Brain pericyte (primary cell): ENCODE results near the gene NLRP14.

Source experiments
- DNase-seq: peaks from one replicate; pipeline ENCODE4 v3.0.0-alpha.2; 2012; ENCODE audit warnings: low read depth, low spot score

NLRP14 gene

GRCh38 chr11:7020183-7020917, at the start of gene NLRP14, which contains the start of gene ZNF214:
NLRP14 (plus strand) TSS chr11:7020479; CDS start chr11:7038587, 18,108 bp downstream.
ZNF214 (minus strand) TSS chr11:7020346; CDS start chr11:7002835, 17,511 bp downstream.
- peak; percentile 67 for DNase-seq

- DNase-seq: no peak
These were observed 40.9 kb upstream of the NLRP14 start for GRCh38 chr11:6979365-6979764.

- DNase-seq: no peak
These were observed 33.8 kb upstream of the NLRP14 start for GRCh38 chr11:6986487-6986886.

- DNase-seq: no peak
These were observed 31.8 kb upstream of the NLRP14 start for GRCh38 chr11:6988506-6988905.

- no peak for DNase-seq
These were observed 29.1 kb upstream of the NLRP14 start for GRCh38 chr11:6991227-6991626.

- DNase-seq: no peak
These were observed 28.3 kb upstream of the NLRP14 start for GRCh38 chr11:6992026-6992425.

- peak; percentile 54 for DNase-seq
These were observed 27.5 kb upstream of the NLRP14 start for GRCh38 chr11:6992457-6993417.

- DNase-seq: no peak
These were observed 24.6 kb upstream of the NLRP14 start for GRCh38 chr11:6995703-6996102.

- DNase-seq: no peak
These were observed 15.8 kb upstream of the NLRP14 start for GRCh38 chr11:7004482-7004881.

- DNase-seq: no peak
These were observed 6.2 kb upstream of the NLRP14 start for GRCh38 chr11:7014118-7014517.

GRCh38 chr11:7016011-7016410, 4.3 kb upstream of the NLRP14 start:
- DNase-seq: no peak

GRCh38 chr11:7019500-7020182, 638 bp upstream of the NLRP14 start:
- no peak for DNase-seq

- DNase-seq: no peak
These were observed 1.0 kb downstream of the NLRP14 start for GRCh38 chr11:7021318-7021717.

- DNase-seq: no peak
These were observed 7.9 kb downstream of the NLRP14 start for GRCh38 chr11:7028141-7028540.

- no peak for DNase-seq
These were observed 10.6 kb downstream of the NLRP14 start for GRCh38 chr11:7030836-7031235.

- no peak for DNase-seq
These were observed 11.2 kb downstream of the NLRP14 start for GRCh38 chr11:7031471-7031871.

- DNase-seq: no peak
These were observed 12.4 kb downstream of the NLRP14 start for GRCh38 chr11:7032692-7033091.

- DNase-seq: no peak
These were observed 13.7 kb downstream of the NLRP14 start for GRCh38 chr11:7034019-7034418.

- no peak for DNase-seq
These were observed 26.3 kb downstream of the NLRP14 start for GRCh38 chr11:7046474-7047175.

GRCh38 chr11:7050191-7050590, 29.9 kb downstream of the NLRP14 start:
- DNase-seq: no peak

GRCh38 chr11:7056828-7057513, 36.7 kb downstream of the NLRP14 start:
- DNase-seq: no peak
